Panc1 (cell line): ENCODE measurements around the gene GOLGA1. TPM values are rescaled to one million over a fixed set of nuclear protein-coding genes. Genes with fewer than 3 reads are reported as not detected.
A peak's percentile ranks its signal among the peaks of the same experiment; 100 is the strongest.

Experiments
- ATAC-seq: fragments of 200-7000 bp; cut with Tn5 transposase; 2 replicates; pipeline ENCODE4 v1.9.1; 2020; ENCODE audit warnings: mild to moderate bottlenecking, moderate library complexity
- BruUV-seq: library from RNA; stranded (reverse); fragments of 400-500 nt; replicated peaks from 2 replicates; lab custom pipeline; 2021; lab: Mats Ljungman, UMichigan
- CTCF ChIA-PET: fragments of 300-600 bp; sonication (Branson Sonifier 250); formaldehyde crosslinking; loops from one replicate; lab custom pipeline; 2022; ENCODE audit warnings: antibody characterized with exemption; lab: Charles Lee
- POLR2A ChIA-PET: fragments of 300-600 bp; sonication (Branson Sonifier 250); formaldehyde crosslinking; loops from one replicate; lab custom pipeline; 2022; ENCODE audit warnings: antibody characterized with exemption; lab: Charles Lee
- DNase-seq: peaks from one replicate; pipeline ENCODE4 v3.0.0-alpha.2; 2010; ENCODE audit warnings: low read depth, low spot score
- H3K27ac ChIP-seq: 2 replicates; pipeline ENCODE4 v1.5.1; 2011; ENCODE audit warnings: mild to moderate bottlenecking, low read length, inconsistent platforms
- H3K27me3 ChIP-seq: fragments of 200-500 bp; sonication (Bioruptor generic); 2 replicates; pipeline ENCODE4 v1.6.0; 2014; ENCODE audit warnings: low read length, inconsistent platforms; ENCODE audit not compliant: control insufficient read depth, insufficient read depth
- H3K36me3 ChIP-seq: fragments of 200-500 bp; sonication (Bioruptor generic); 2 replicates; pipeline ENCODE4 v1.5.1; 2014; ENCODE audit warnings: inconsistent platforms, mild to moderate bottlenecking, low read length, moderate library complexity; ENCODE audit not compliant: control insufficient read depth, insufficient read depth
- H3K4me1 ChIP-seq: 2 replicates; pipeline ENCODE4 v1.5.1; 2011; ENCODE audit warnings: inconsistent platforms, mild to moderate bottlenecking, low read length, moderate library complexity; ENCODE audit not compliant: control insufficient read depth, insufficient read depth
- H3K4me3 ChIP-seq, 2 experiments: 2 replicates each; pipeline ENCODE4 v1.5.1; 2011 to 2012; ENCODE audit warnings: low read depth in 2 of 2, low read length in 2 of 2, mild to moderate bottlenecking in 2 of 2, inconsistent platforms in 1 of 2, moderate library complexity in 1 of 2
- H3K9me3 ChIP-seq: fragments of 200-500 bp; sonication (Bioruptor generic); 2 replicates; pipeline ENCODE4 v1.5.1; 2014; ENCODE audit warnings: low read depth, mild to moderate bottlenecking, inconsistent platforms, low read length, moderate library complexity; ENCODE audit not compliant: control insufficient read depth, insufficient read depth
- CTCF ChIP-seq: fragments of 450-650 bp; IDR thresholded peaks from 2 replicates; pipeline ENCODE4 v1.5.1; 2017; ENCODE audit warnings: mild to moderate bottlenecking
- POLR2AphosphoS5 ChIP-seq: IDR thresholded peaks from 2 replicates; pipeline ENCODE4 v1.6.1; 2012; ENCODE audit warnings: mild to moderate bottlenecking, low read depth, low read length, moderate library complexity
- REST ChIP-seq, 2 experiments: IDR thresholded peaks; 2 replicates each; pipeline ENCODE4 v1.6.1; 2011 to 2012; ENCODE audit warnings: low read depth in 2 of 2, control low read depth in 1 of 2, low read length in 1 of 2, mild to moderate bottlenecking in 1 of 2, moderate library complexity in 1 of 2; ENCODE audit not compliant: insufficient read depth in 1 of 2
- SIN3A ChIP-seq: IDR thresholded peaks from 2 replicates; pipeline ENCODE4 v1.6.1; 2012; ENCODE audit warnings: low read depth, mild to moderate bottlenecking, low read length, moderate library complexity, borderline replicate concordance; ENCODE audit not compliant: insufficient read depth
- TCF7L2 ChIP-seq: IDR thresholded peaks from 2 replicates; pipeline ENCODE4 v1.6.1; 2011; ENCODE audit warnings: mild to moderate bottlenecking, low read depth, low read length, inconsistent platforms
- in situ Hi-C: cut with HindIII; loops from 2 replicates; pipeline ENCODE4 v1.10.0; 2016; ENCODE audit warnings: low sequenced_read_pairs, low pct_unique_long_range_greater_than_20kb
- intact Hi-C: fragments of 100-400 bp; cut with micrococcal nuclease; formaldehyde crosslinking; loops from one replicate; pipeline ENCODE4 v1.10.0; 2022; ENCODE audit not compliant: unreplicated experiment
- total RNA-seq: library from RNA; stranded (reverse); gene quantifications from one replicate; pipeline ENCODE4 v1.2.1, GENCODE V29; 2021; ENCODE audit not compliant: unreplicated experiment

Gene GOLGA1
- total RNA-seq, 1 experiment from 2014 or later = 15.5 TPM

- intact Hi-C loops (no loop called here), in situ Hi-C loops (no loop called here)
- no peak for DNase-seq
- ChIA-PET POLR2A (interaction anchor here (0.5 kb wide), 1 partner anchor 20 kb away, joined by 12 read pairs; no protein-coding TSS in a partner anchor), CTCF (interaction anchor here (7.5 kb wide), 1 partner anchor 82 kb away, joined by 134 read pairs; the partner anchor contains the start of genes NR6A1 and OLFML2A)
- Histone ChIP-seq H3K4me3 (no peak overlapping the region), H3K36me3 (peaks cover 5% of the 10 kb centered on the region), H3K27ac (no peak overlapping the region), H3K27me3 (no peaks in the 10 kb centered on the region), H3K9me3 (no peaks in the 10 kb centered on the region), H3K4me1 (peaks cover 22% of the 10 kb centered on the region)
- ATAC-seq = peak; percentile 66
- BruUV-seq = no TSS peak
- TF ChIP-seq REST (IDR thresholded peaks at IDR 0.05; ENCODE audit: insufficient read depth in 1 of 2, low read depth in 2 of 2, low read length in 1 of 2) (no peak), CTCF (peak; percentile 71)
These were observed 84.7 kb downstream of the GOLGA1 start for GRCh38 chr9:124855944-124856765.

- no peak for TF ChIP-seq SIN3A
- no peak for TF ChIP-seq REST (IDR thresholded peaks at IDR 0.05; ENCODE audit: insufficient read depth in 1 of 2, low read depth in 2 of 2, low read length in 1 of 2)
- TF ChIP-seq CTCF = no peak
- no peak for TF ChIP-seq TCF7L2
- no peak for TF ChIP-seq POLR2AphosphoS5
- H3K27ac ChIP-seq = no peak overlapping the region
- POLR2A ChIA-PET = interaction anchor here (0.5 kb wide), 2 partner anchors 19 to 900 kb away, joined by 3 to 12 read pairs; no protein-coding TSS in a partner anchor
- in situ Hi-C loops (no loop called here), intact Hi-C loops (no loop called here)
- peaks cover 22% of the 10 kb centered on the region for H3K4me1 ChIP-seq
- no peaks in the 10 kb centered on the region for H3K27me3 ChIP-seq
- no TSS peak for BruUV-seq
- no peak overlapping the region for H3K4me3 ChIP-seq
- CTCF ChIA-PET = interaction anchor here (7.5 kb wide), 1 partner anchor 81 kb away, joined by 134 read pairs; the partner anchor contains the start of genes NR6A1 and OLFML2A
- ATAC-seq = no peak
- H3K36me3 ChIP-seq = no peaks in the 10 kb centered on the region; the same call in none of the 2 replicates
- no peaks in the 10 kb centered on the region for H3K9me3 ChIP-seq
- DNase-seq = no peak
These were observed 85.3 kb downstream of the GOLGA1 start for GRCh38 chr9:124855566-124855943.
